GM18517 (cell line): Measurements from ENCODE around the gene DHRS2.

Experiments used
- ATAC-seq: cut with Tn5 transposase; IDR thresholded peaks from one replicate; pipeline ENCODE4 v1.9.1; 2021; ENCODE audit warnings: mild to moderate bottlenecking, moderate library complexity; ENCODE audit not compliant: unreplicated experiment

DHRS2 gene

DNA sequence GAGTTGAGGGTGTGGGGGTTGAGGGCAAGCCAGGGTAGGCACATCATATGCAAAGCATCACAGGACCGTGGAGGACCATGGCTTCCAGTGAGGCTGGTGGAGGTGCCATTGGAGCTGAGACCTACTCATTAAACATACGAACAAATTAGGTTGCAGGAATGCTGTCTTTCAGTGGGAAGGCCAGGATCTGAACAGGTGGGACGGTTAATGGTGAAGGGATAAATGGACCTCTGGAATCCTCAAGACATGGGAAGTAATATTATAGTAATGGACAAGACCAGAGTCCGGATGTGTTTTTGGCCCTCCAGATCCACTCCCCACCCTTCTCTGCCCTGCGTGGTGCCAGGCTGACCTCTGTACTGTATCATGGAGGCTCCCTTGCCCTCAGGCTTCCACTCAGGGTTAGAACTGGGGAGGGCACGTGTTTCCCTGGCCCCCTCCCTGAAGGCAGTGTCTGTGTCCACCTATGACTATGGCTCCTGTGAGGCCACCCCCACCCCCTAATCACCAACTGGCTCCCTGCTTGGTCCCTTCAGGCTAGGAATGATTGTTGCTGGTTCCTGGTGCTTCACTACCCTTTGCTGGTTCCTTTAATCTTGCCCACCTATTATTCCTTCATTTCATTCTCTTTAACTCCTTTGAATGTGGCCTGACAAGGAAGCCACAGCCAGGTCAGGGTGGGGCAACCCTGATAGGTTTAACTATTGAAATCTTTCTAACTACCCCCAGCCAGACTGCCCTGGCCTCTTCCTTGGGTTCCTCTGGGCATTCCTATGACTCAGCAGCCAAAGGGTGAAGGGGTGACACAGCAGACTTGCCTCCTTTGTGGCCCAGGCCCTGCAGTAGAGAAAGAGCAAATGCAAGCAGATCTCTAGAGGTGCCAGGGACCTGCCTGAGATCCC, 10.7 kb downstream of the DHRS2 start:
- no peak for ATAC-seq

DNA sequence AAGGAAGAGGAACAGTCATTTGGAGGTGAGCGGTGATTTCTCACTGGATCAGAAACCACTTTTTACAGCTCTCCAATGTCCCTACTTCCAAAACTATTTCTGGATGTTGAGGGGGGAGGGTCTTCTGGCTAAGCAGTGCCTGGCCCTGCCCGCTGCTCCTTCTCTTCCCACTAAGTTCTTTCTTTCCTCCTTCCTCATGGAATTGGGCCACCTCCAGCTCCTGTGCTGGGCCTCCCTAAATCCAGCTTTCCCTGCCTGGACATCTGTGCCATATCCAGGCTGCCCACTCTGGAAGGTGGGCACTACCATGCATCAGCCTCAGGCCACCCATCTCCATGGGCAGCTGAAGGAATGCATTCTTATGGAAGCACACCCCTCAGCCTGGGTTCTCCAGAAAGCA, 11.5 kb downstream of the DHRS2 start:
- no peak for ATAC-seq

DNA sequence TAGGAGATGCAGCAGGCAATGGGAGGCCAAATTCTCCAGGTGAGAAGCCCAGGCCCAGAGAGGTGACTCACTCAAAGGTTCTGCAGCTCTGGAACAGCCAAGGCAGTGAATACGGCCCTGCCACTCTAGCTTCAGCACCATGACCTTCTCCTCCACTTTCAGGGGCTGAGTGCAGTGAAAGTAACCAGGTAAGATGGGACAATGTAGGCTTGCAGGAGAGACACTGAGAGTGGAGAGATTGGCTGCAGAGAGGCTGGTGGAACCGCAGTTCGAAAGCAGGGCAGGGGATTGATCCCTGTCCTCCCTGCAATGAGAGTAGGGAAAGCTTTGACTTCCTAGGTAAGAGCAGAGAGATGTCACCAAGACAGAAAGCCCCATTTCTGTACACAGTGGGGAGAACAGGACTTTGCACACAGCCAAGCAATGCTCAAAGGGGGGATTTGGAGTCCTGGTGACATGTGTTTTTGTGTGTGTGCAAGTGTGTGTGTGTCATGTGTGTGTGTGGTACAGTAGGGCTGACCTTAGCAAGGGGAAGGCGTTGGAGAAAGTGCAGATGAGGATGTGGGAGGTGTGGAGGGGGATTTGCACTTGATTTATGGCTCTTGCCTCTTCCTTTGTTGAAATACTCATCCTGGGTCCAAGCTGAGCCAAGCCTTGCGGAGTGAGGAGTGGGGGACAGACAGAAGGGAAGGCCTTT, 12.7 kb downstream of the DHRS2 start:
- ATAC-seq, result no peak

DNA sequence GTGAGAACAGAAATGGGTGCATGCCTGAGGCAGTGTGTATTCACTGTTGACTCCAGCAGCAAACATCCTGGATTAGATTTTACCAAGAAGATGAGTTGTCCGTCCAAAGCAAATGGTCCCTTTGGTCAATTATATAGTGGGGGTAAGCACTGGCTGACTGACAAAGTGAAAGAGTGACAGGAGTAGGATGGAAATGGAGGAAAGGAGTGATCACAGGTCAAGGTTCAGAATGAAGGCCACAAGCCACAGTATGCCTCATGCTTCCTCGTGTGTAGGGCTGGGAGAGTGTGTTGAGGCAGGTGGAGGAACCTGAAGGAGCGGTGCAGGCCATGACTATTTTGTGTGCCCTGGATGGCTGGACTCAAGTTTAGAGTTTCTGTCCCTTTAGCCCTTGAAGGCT, 14.3 kb downstream of the DHRS2 start:
- ATAC-seq, result no peak

DNA sequence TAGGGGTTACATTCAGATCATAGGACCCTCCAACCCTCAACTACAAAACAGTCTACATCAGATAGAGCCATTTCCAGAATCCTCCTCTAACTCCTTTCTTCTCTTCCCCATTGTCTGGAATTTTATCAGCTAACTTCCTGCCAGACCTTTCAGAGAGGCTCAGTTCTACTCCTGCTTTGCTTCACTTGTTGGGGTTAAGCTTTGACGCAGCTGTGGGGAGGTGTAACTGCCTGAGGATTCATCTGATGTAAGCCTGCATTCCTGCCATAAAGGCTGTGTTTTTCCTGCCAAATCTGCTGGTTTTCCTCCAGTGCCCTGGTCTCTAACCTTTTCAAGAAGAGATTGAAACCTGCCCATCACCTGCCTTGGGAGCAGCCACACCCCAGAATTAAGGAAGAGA, 16.9 kb downstream of the DHRS2 start:
- ATAC-seq, result no peak

DNA sequence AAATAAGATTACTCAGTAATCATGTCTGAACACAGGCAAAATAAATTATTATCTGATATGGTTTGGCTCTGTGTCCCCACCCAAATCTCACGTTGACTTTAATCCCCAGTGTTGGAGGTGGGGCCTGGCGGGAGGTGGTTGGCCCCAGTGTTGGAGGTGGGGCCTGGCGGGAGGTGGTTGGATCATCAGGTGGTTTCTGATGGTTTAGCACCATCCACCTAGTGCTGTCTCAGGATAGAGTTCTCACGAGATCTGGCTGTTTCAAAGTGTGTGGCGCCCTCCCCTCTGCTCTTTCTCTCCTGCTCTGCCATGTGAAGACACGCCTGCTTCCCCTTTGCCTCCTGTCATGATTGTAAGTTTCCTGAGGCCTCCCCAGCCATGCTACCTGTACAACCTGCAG, 18.1 kb downstream of the DHRS2 start:
- ATAC-seq, result no peak

DNA sequence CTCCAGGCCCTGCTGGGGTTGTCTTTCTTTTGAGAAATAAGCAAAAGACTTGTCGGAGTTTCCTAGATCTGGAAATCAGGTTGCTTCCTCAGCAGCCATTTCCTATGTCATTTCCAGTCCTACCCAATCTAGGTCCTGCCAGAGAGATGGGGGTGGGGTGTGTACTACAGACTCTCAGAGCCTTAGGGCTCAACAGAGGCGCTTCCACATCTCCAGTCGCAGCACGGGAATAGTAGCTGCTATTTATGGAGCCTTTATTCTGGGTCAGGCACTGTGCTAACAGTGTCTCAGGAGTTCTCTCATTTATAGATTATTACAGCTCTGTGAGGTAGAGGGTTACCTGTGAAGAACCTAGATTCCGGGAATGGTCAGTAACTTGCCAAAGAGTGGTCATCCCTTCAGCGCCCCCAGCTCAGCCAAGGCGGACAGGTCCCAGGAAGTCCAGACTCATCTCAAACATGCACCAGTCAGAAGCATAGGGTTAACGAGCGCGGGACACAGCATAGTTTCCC, 21.9 kb downstream of the DHRS2 start:
- ATAC-seq, result no peak

DNA sequence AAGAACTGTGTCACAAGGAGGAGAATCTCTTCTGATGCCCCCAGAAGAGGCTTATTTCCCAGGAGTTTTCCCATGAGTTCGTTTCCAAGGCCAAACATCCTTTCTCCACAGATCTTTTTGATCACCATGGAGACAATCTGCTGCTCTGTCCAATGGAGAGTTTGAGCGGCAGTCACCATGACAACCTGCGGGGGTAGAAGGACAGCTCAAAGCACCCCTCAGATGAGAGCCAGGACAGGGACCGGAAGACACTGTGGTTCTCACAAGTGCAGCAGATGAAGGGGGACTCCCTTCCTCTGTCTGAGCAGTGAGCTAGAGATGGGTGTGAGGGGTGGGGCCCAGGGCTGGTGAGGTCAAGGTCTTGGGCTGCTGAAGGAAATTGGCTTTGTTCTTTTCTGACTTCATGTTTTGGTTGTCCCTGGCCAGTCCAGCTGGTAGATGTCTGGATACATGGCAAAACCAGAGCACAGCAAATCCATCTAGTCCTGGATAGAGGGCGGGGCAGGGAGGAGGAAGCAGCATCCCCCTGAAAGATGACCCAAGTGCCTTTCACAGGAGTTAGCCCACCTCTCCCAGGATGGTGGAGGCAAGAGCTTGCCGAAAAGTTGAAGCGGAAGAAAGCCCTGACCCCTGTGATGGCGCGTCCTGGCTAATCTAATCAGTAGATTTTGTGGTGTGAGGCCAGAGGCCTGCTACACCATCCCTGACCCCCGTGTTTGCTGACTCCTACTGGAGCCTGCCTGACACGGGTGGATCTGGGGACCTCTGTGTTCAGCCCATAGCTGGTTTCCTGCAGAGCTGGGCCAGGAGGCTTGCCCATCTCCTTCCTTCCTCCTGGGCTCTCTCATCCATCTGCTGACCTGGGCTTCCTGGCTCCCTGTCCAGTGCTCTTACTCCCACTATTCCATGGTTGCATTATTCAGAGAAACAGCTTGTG, 24.4 kb downstream of the DHRS2 start:
- no peak for ATAC-seq

DNA sequence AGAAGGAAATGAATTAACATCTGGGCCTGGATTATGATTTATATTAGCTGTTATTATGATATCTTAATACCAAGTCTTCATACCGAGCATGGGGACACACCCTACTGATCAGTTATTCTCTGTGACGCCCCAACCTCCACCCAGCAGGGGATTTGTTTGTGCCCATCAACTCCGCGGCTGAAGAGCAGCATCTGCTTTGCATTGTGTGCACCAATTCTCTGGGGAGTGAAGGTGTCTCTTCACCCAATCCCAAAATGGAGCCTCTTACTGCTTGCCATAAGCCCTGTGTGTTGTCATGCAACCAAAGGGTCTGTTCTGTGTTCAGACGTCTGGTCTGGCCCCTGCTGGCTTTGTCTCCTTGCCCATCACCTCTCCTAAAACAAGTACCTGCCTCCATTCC, 25.4 kb downstream of the DHRS2 start:
- no peak for ATAC-seq

DNA sequence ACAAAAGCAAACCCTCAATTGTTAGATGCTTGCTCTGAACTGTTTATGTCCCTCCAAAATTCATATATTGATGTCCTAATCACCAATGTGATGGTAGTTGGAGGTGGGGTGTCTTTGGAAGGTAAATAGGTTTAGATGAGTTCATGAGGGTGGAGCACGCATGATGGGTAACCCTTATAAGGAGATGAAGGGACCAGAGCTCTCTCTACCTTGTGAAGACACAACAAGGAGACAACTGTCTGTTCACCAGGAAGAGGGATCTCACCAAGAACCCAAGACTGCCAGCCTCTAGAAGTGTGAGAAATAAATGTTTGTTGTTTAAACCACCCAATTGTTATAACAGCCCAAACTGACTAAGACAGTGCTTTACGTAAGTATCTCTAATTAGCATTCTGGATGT, 27.0 kb downstream of the DHRS2 start:
- ATAC-seq, result no peak

DNA sequence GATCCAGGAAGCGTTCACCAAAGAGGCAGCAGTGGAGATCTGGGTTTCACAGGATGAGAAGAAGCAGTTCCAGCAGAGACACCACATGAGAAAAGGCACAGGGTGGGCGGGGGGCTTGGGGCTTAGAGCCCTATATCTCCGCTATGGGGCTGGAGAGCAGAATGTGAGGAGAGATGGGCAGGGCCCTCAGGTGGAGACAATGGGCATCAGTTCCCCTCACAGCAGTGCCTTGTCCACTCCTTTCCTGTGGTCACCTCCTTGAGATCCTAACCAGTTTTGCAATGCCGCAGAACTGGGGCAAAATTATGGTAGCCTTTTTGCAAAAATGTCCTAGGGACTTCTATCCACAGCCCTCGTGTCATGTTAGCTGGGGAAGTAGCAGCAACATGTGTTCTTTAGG, 27.5 kb downstream of the DHRS2 start:
- no peak for ATAC-seq

DNA sequence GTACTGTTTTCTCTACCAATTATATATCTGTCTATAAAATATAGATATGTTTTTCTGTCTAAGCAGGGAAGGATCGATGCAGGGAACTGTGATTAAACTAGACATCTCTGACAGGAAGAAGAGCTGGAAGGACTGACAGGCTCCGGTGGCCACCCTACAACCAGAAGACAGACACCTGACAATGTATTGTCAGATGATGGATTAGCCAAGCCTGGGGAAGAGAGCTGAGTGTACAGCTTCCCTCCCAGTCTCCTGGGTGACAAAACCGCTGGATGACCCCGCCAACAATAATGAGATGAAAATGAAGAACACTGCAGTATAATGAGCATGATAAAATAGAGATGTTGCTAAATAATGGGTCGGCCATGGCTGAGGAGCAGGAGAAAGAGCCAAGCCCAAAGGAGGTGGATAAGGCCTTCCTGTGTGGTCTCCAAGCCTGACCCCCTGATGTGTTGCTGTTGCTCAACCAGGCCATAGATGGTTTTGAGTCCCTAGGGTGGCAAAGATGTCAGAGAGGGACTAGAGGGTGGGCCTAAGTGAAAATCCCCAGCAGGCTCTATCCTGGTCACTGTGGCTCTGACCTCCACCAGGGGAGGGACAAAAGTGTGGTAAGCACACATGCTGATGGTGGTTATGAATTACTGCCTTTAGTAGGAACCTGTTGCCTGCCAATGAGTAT, 28.2 kb downstream of the DHRS2 start:
- ATAC-seq, result no peak

DNA sequence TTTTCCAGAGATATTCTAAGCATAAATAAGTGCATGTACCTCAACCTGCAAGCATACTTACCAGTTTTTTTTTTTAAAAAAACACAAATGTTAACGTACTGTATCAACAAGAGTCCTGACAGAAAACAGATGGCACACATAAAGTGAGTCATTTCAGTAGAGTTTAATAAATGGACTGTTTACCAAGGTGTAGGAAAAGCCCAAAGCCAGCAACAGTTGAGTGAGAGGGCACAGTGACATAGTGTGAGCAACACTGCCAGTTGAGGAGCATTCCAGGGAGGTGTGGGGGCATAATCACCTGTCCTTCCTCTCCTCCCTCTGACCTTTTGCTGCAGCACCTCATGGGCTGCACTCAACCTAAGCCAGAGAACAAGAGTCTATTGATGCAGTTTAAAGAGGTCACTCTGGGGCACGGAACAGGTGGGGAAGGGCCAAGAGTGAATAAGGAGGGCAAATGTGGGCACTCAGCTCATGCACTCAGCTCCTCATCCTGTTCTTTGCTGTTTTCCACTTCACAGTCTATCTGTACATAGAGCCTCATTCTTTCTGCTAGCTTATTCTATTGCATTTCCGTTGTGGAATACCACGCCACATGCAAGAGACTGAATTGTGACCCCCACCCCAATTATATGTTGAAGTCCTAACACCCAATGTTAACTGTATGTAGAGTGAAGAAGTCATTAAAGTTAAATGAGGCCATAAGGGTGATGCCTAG, 29.3 kb downstream of the DHRS2 start:
- ATAC-seq, result no peak

DNA sequence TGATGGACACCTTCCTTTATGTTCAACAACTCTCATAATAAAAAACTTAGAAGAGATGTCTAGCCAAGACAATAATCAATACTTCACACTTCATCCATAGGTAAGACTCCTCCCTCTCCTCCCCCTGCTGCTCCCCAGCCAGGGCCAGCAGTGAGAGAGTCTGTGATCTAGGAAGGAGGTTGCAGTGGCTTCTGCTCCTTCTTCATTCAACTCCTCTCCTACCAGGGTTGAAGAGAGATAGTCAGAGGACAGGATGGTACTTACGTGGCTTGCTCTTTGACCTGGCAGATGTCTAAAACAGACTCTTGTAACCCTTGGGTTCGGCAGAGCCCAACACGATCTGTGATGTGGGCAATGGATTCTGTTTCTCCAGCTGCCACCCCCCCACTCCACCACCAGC, 31.0 kb downstream of the DHRS2 start:
- ATAC-seq, result no peak

DNA sequence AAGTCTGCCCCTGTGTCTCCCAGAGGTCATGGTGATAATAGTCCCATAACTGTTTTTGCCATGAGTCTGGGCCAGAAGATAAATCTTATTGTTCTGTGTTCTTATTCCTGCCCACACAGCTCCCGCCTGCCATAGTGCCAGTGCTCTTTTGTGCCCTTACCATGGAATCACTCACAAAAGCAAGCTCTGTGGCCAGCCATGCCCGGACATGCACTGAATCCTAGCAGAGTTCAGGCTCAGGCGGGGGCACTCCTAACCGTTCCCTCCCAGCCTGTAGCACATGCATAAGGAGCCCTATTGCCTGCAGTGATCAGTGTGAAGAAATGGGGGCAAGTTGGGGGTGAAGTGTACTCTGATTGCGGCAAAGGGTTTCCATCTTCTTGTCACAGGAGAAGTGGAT, 33.3 kb downstream of the DHRS2 start:
- no peak for ATAC-seq

DNA sequence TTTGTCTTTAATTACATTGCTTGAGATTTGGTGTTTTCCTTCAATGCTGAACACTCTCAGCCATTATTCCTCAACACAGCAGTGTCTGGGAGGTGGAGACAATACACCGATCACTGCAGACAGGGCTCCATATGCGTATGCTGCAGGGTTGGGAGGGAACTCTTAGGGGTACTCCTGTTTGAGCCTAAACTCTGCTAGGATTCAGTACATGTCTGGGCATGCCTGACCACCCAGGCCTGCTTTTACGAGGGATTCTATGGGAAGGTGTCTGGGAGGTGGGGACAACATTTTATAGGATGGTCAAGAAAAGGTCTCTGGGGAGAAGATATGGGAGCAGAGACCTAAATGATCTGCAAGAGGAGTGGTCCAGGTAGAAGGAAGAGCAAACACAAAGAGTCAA, 34.3 kb downstream of the DHRS2 start:
- ATAC-seq, result no peak

DNA sequence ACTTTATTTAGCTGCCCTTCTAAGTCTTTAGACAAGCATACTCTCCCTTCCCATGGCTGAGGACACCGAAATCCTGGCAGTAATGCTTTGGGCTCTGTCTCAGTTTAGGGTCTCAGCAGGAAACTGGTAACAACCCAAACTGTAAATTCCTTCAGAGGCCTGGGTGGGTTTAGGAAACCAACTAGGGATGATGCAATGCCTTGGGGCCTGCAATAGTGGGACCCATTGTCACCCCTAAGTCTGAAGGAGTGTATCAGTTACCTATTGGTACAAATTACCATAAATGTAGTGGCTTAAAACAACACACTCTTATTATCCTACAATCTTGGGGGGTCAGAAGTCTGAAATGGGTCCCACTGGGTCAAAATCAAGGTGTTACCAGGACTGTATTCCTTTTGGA, 36.0 kb downstream of the DHRS2 start:
- no peak for ATAC-seq

DNA sequence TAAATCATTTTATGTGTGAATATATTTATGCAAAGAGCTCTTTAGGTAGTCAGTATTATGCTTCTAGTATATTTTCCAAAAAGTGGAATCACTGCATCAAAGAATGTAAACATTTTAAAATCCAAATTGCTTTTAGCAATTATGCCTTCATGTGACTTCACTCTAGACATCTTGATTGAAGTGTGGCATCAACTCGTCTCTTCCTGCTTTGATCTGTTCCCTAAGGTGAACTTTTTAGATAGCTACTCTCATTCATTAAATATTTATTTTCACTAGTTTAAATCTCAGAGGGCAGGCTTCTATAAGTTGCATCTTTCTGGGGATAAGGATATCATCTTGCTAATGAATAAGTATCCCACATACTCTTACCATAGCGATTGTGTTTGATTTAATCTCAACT, 39.2 kb downstream of the DHRS2 start:
- no peak for ATAC-seq

DNA sequence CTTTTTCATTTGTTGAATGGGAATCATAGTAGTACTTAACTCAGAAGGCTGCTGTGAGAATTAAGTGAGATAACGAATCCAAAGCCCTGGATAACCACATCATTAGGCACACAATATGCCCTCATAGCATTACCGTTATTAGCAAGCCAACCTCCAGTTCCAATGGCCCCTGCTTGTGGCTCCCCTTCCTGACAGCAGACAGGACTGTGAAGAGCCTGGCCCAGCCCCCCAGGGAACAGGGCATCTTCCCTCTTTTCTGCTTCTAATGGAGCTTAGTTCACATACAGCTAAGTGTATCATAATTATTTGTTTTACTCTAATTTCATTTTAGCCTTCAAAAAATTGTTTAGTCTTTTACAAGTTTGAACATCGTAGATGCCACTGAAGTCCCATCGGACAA, 39.7 kb downstream of the DHRS2 start:
- ATAC-seq, result no peak

DNA sequence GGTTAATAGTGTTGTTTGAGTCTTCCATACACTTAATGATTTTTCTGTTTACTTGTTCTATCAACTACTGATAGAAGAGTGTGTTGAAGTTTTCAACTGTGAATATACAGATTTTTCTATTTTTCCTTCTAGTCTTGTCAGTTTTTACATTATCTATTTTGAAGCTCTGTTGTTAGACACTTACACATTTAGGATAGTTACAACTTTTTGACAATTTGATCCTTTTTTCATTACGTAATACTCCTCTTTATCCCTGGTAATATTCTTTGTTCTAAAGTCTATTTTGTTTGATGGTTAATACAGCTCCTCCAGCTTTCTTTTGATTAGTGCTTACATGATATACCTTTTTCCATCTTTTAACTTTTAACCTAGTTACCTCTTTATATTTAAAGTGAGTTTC, 45.2 kb downstream of the DHRS2 start:
- ATAC-seq, result no peak
